H1 (cell line): ENCODE measurements around the gene VPS72. TPM values are rescaled to one million over a fixed set of nuclear protein-coding genes. Genes with fewer than 3 reads are reported as not detected.

Experiments
- CTCF ChIA-PET: fragments of 300-600 bp; sonication (Branson Sonifier 250); formaldehyde crosslinking; loops from one replicate; lab custom pipeline; 2021; ENCODE audit not compliant: partially characterized antibody; lab: Charles Lee
- POLR2A ChIA-PET: fragments of 300-600 bp; sonication (Branson Sonifier 250); formaldehyde crosslinking; loops from one replicate; lab custom pipeline; 2021; ENCODE audit warnings: inconsistent platforms; ENCODE audit not compliant: partially characterized antibody; lab: Charles Lee
- DNase-seq, 2 experiments: peaks; one replicate each; pipeline versions ENCODE4 v3.0.0 to v3.0.0-alpha.2; 2010 to 2022; ENCODE audit warnings: low spot score in 2 of 2, low read depth in 1 of 2, mixed read lengths in 1 of 2
- FAIRE-seq: peaks from 2 replicates; lab custom pipeline; 2011; peaks lifted over from hg19 to GRCh38; lab: Jason Lieb, UNC
- H2AFZ ChIP-seq: 2 replicates; pipeline ENCODE4 v1.8.1; 2012; ENCODE audit warnings: low read length, inconsistent platforms
- H2AK5ac ChIP-seq: 2 replicates; pipeline ENCODE4 v1.6.1; 2013; ENCODE audit warnings: low read depth, low read length
- H2BK120ac ChIP-seq: replicated peaks from 2 replicates; pipeline ENCODE3; 2013; ENCODE audit warnings: low read depth, low read length, inconsistent platforms
- H2BK12ac ChIP-seq: 2 replicates; pipeline ENCODE4 v1.6.1; 2013; ENCODE audit warnings: low read depth, low read length
- H2BK15ac ChIP-seq: 2 replicates; pipeline ENCODE4 v1.6.1; 2013; ENCODE audit warnings: low read length
- H2BK20ac ChIP-seq: 2 replicates; pipeline ENCODE4 v1.6.1; 2013; ENCODE audit warnings: low read length
- H2BK5ac ChIP-seq: 2 replicates; pipeline ENCODE4 v1.6.1; 2013; ENCODE audit warnings: low read depth, low read length
- H3K14ac ChIP-seq: 2 replicates; pipeline ENCODE4 v1.6.1; 2013; ENCODE audit warnings: inconsistent platforms; ENCODE audit not compliant: insufficient read length
- H3K18ac ChIP-seq: 2 replicates; pipeline ENCODE4 v1.6.1; 2013; ENCODE audit warnings: low read length; ENCODE audit errors: extremely low read depth
- H3K23ac ChIP-seq: 2 replicates; pipeline ENCODE4 v1.6.1; 2013; ENCODE audit warnings: inconsistent platforms; ENCODE audit not compliant: insufficient read length
- H3K23me2 ChIP-seq: 2 replicates; pipeline ENCODE4 v1.6.1; 2013; ENCODE audit warnings: low read depth, low read length
- H3K27ac ChIP-seq: 2 replicates; pipeline ENCODE4 v1.6.1; 2011; ENCODE audit warnings: low read depth, low read length, inconsistent platforms
- H3K27me3 ChIP-seq, 4 experiments: replicated peaks in 1 of 4; 1 replicate in 1 of 4; 2 replicates in 3 of 4; pipeline versions ENCODE4 v1.6.1 to v1.8.1; 2011 to 2013; ENCODE audit warnings: low read length in 3 of 4, mild to moderate bottlenecking in 3 of 4, inconsistent platforms in 2 of 4, mixed read lengths in 2 of 4, moderate library complexity in 1 of 4; ENCODE audit not compliant: control insufficient read depth in 3 of 4, insufficient read depth in 3 of 4; ENCODE audit errors: extremely low read depth in 1 of 4
- H3K36me3 ChIP-seq, 4 experiments: 2 replicates each; pipeline versions ENCODE4 v1.6.1 to v1.8.1; 2011 to 2013; ENCODE audit warnings: mild to moderate bottlenecking in 4 of 4, low read length in 3 of 4, moderate library complexity in 2 of 4, control low read depth in 1 of 4, inconsistent platforms in 1 of 4; ENCODE audit not compliant: insufficient read depth in 4 of 4, control insufficient read depth in 2 of 4
- H3K4ac ChIP-seq: replicated peaks from 2 replicates; pipeline ENCODE3; 2013; ENCODE audit warnings: low read length, low read depth, mixed read lengths, inconsistent platforms; ENCODE audit not compliant: insufficient read length
- H3K4me1 ChIP-seq, 4 experiments: replicated peaks in 1 of 4; 1 replicate in 1 of 4; 2 replicates in 3 of 4; pipeline versions ENCODE4 v1.6.1 to v1.8.1; 2011 to 2013; ENCODE audit warnings: low read length in 3 of 4, inconsistent platforms in 2 of 4, mixed read lengths in 1 of 4; ENCODE audit not compliant: insufficient read depth in 4 of 4, control insufficient read depth in 3 of 4
- H3K4me2 ChIP-seq, 2 experiments: 2 replicates each; pipeline versions ENCODE4 v1.6.1 to v1.8.1; 2011 to 2013; ENCODE audit warnings: low read depth in 2 of 2, low read length in 2 of 2, control low read depth in 1 of 2, inconsistent platforms in 1 of 2, mild to moderate bottlenecking in 1 of 2; ENCODE audit not compliant: insufficient read depth in 1 of 2
- H3K4me3 ChIP-seq, 4 experiments: fragments of 200-600, 300-600 bp in 1 of 4; sonication (generic), shearing (Covaris generic), sonication (Bioruptor Twin) in 1 of 4; 2 replicates each; pipeline versions ENCODE4 v1.5.1 to v1.8.1; 2011 to 2016; ENCODE audit warnings: low read length in 4 of 4, low read depth in 3 of 4, control low read depth in 2 of 4, inconsistent platforms in 2 of 4, mild to moderate bottlenecking in 2 of 4, mixed read lengths in 1 of 4, moderate library complexity in 1 of 4; ENCODE audit not compliant: insufficient read depth in 2 of 4; ENCODE audit errors: extremely low read depth in 1 of 4
- H3K56ac ChIP-seq: replicated peaks from 2 replicates; pipeline ENCODE3; 2013; ENCODE audit warnings: low read depth, mild to moderate bottlenecking, mixed read lengths, low read length, inconsistent platforms; ENCODE audit not compliant: insufficient read length
- H3K79me1 ChIP-seq: 2 replicates; pipeline ENCODE4 v1.6.1; 2013; ENCODE audit warnings: low read depth, low read length, control low read depth
- H3K79me2 ChIP-seq, 2 experiments: 2 replicates each; pipeline versions ENCODE4 v1.6.1 to v1.8.1; 2012 to 2013; ENCODE audit warnings: low read length in 2 of 2, mild to moderate bottlenecking in 2 of 2, inconsistent platforms in 1 of 2; ENCODE audit not compliant: insufficient read depth in 2 of 2, control insufficient read depth in 1 of 2
- H3K9ac ChIP-seq, 4 experiments: replicated peaks in 1 of 4; 1 replicate in 1 of 4; 2 replicates in 3 of 4; pipeline versions ENCODE4 v1.6.1 to v1.8.1; 2011 to 2013; ENCODE audit warnings: low read depth in 3 of 4, low read length in 3 of 4, control low read depth in 2 of 4, mild to moderate bottlenecking in 2 of 4, moderate library complexity in 2 of 4, inconsistent platforms in 1 of 4; ENCODE audit errors: extremely low read depth in 1 of 4
- H3K9me3 ChIP-seq, 2 experiments: 2 replicates each; pipeline versions ENCODE4 v1.6.1 to v1.8.1; 2012 to 2013; ENCODE audit warnings: mild to moderate bottlenecking in 2 of 2, moderate library complexity in 2 of 2, control low read depth in 1 of 2, inconsistent platforms in 1 of 2, low read depth in 1 of 2, low read length in 1 of 2, mixed read lengths in 1 of 2; ENCODE audit not compliant: insufficient read depth in 2 of 2
- H4K20me1 ChIP-seq, 2 experiments: replicated peaks in 1 of 2; 2 replicates each; pipeline versions ENCODE3 to v1.8.1; 2011 to 2013; ENCODE audit warnings: inconsistent platforms in 2 of 2, low read length in 2 of 2, mild to moderate bottlenecking in 1 of 2; ENCODE audit not compliant: insufficient read depth in 2 of 2, control insufficient read depth in 1 of 2
- H4K5ac ChIP-seq: 2 replicates; pipeline ENCODE4 v1.6.1; 2013; ENCODE audit warnings: low read length, low read depth, mixed read lengths, inconsistent platforms; ENCODE audit not compliant: insufficient read length
- H4K8ac ChIP-seq: 2 replicates; pipeline ENCODE4 v1.8.0; 2013; ENCODE audit warnings: mild to moderate bottlenecking, moderate library complexity, low read length, inconsistent platforms; ENCODE audit not compliant: insufficient read depth; ENCODE audit errors: extremely low read depth
- H4K91ac ChIP-seq: replicated peaks from 2 replicates; pipeline ENCODE3; 2013; ENCODE audit warnings: low read length, mixed read lengths, inconsistent platforms; ENCODE audit not compliant: insufficient read length
- ATF3 ChIP-seq: IDR thresholded peaks from 2 replicates; pipeline ENCODE4 v1.6.1; 2011; ENCODE audit warnings: low read depth, mild to moderate bottlenecking, low read length; ENCODE audit not compliant: insufficient read depth
- BACH1 ChIP-seq: IDR thresholded peaks from 2 replicates; pipeline ENCODE4 v1.6.1; 2012; ENCODE audit warnings: low read length, improper control_type of control experiment
- E2F6 ChIP-seq: IDR thresholded peaks from 2 replicates; pipeline ENCODE4 v1.6.1; 2012; ENCODE audit warnings: inconsistent platforms
- JUN ChIP-seq: IDR thresholded peaks from 2 replicates; pipeline ENCODE4 v1.6.1; 2011; ENCODE audit warnings: low read depth, mild to moderate bottlenecking, improper control_type of control experiment, low read length
- KDM4A ChIP-seq: IDR thresholded peaks from one replicate; pipeline ENCODE4 v1.7.1; 2012; ENCODE audit warnings: low read depth, mild to moderate bottlenecking, moderate library complexity, low read length, inconsistent platforms; ENCODE audit not compliant: severe bottlenecking
- KDM5A ChIP-seq: fragments of 200-600 bp; IDR thresholded peaks from 2 replicates; pipeline ENCODE4 v1.7.1; 2012; ENCODE audit warnings: mild to moderate bottlenecking, low read length, inconsistent platforms, mixed read lengths
- NRF1 ChIP-seq: IDR thresholded peaks from 2 replicates; pipeline ENCODE4 v1.6.1; 2011; ENCODE audit warnings: mild to moderate bottlenecking, low read depth, low read length, improper control_type of control experiment
- RBBP5 ChIP-seq: IDR thresholded peaks from 2 replicates; pipeline ENCODE4 v1.7.1; 2012; ENCODE audit warnings: low read depth, mild to moderate bottlenecking, inconsistent platforms, low read length, moderate library complexity, borderline replicate concordance
- SP1 ChIP-seq: IDR thresholded peaks from 2 replicates; pipeline ENCODE4 v1.6.1; 2011; ENCODE audit warnings: low read depth, low read length
- TBP ChIP-seq: IDR thresholded peaks from 2 replicates; pipeline ENCODE4 v1.6.1; 2011; ENCODE audit warnings: low read depth, low read length, improper control_type of control experiment
- TCF12 ChIP-seq: IDR thresholded peaks from 2 replicates; pipeline ENCODE4 v1.6.1; 2011; ENCODE audit warnings: low read depth, mild to moderate bottlenecking, low read length
- WGBS, 2 experiments: shearing (Covaris generic) in 1 of 2; methylation state at CpG; one replicate each; pipeline versions ENCODE4 v1.1.6 to v1.1.7; 2013 to 2015; ENCODE audit warnings: low lambda C conversion rate in 2 of 2, mixed read lengths in 2 of 2, inconsistent platforms in 1 of 2, low coverage in 1 of 2, missing lambda C conversion rate in 1 of 2; ENCODE audit not compliant: insufficient replicate concordance in 2 of 2, insufficient coverage in 1 of 2, insufficient read length in 1 of 2; ENCODE audit errors: extremely low coverage in 1 of 2, missing lambda C conversion rate in 1 of 2; 5-methylcytosine and 5-hydroxymethylcytosine counted together
- polyA plus RNA-seq, 7 experiments: library from polyadenylated mRNA; depleted of rRNA in 3 of 7; stranded (reverse) in 5 of 7; unstranded in 2 of 7; fragments of >200 nt in 5 of 7; fragments of 200-250 nt in 2 of 7; gene quantifications; 1 replicate in 5 of 7; 2 replicates in 1 of 7; 4 replicates in 1 of 7; pipeline versions ENCODE4 v1.2.1 to v1.2.3, GENCODE V29; 2011 to 2013; ENCODE audit warnings: missing spikeins in 2 of 7, mixed read lengths in 2 of 7
- total RNA-seq: library from RNA; stranded (reverse); fragmentation: NEBNext Ultra II Directional; extraction: Animal tissue kit (Norgen Biotek cat#: 25700); gene quantifications from 2 replicates; pipeline ENCODE4 v1.2.1, GENCODE V29; 2021

Gene VPS72
- total and polyA plus RNA-seq, 2 of the 8 experiments (the other 6 are each of a cell fraction or from before 2014, with no cell fraction given) = 86.6 to 121 TPM

DNA sequence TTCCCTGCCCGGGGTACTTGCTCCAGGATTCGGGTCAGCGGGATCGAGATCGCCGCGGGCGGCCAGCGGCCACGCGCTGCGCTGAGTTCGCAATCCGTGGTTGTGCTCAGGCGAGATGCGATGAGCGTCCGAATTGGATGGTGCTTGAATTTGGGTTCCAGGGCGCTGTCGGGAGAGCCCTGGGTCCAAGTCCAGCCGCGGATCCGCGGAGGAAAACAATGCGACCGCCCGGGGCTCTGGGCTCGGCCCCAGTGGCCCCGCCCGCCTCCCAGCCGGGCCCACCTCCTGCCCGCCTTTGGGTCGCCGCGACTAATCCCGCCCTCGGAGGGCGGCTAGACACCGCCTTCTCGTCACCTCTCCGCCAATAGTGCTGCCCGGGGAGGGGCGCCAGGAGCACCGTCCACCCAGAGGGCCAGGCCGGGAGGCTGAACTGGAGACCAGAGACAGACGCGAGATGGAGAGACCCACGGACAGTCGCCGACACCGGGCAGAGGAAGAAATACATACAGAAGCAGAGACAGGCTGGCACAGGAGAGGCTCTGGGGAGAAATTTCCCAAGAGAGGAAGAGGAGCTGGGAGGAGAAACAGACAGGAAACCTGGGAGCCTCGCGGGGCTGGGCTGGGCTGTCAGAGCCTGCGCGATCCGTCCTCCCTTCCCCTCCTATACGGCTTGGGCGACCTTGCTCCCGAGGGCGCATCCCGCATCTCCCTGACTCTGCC, 43.4 kb downstream of the VPS72 start, which contains the start of gene SEMA6C:
Gene SEMA6C, minus strand, starts transcription at position 220 of the 720 bp plus-strand sequence. CDS start 4,010 bp downstream, outside the sequence.
- ChIA-PET POLR2A (interaction anchor here (1.0 to 10.7 kb wide), 4 partner anchors 10 to 98 kb away, joined by 3 to 124 read pairs (median 4); partner anchors contain the start of gene TNFAIP8L2), CTCF (interaction anchor here (0.7 to 1.6 kb wide), 7 partner anchors 9 to 119 kb away, joined by 3 to 5 read pairs (median 3); partner anchors contain the start of genes GABPB2 and TNFAIP8L2)
- H3K56ac ChIP-seq = no peak within 1 kb of the TSS
- H2AFZ ChIP-seq = peak within 1 kb of the TSS; percentile 91
- H4K5ac ChIP-seq = no peak within 1 kb of the TSS
- peak within 1 kb of the TSS; percentile 81 to 88 (median 85) for H3K4me3 ChIP-seq
- no peak within 1 kb of the TSS for H3K23ac ChIP-seq
- H3K9me3 ChIP-seq = no peaks in the 10 kb centered on the region
- 0 out of 2 replicates have a peak within 1 kb of the TSS, but pooled peaks have one; percentile 49 for H2BK15ac ChIP-seq
- H2AK5ac ChIP-seq = no peak within 1 kb of the TSS
- H3K9ac ChIP-seq = peak within 1 kb of the TSS; percentile 46 to 63 (median 56)
- peaks cover 5% of the 10 kb centered on the region; the same call in 1 of the 2 replicates for H3K79me1 ChIP-seq
- no peaks in the 10 kb centered on the region for H3K36me3 ChIP-seq
- peak within 1 kb of the TSS; percentile 98 to 100 for H3K4me2 ChIP-seq
- WGBS, 2 experiments = 2% methylated on average over 47 of the region's 61 CpGs; no CpG with 5 or more reads in 1 of the 2 experiments
- no peak within 1 kb of the TSS; the same call in 1 of the 2 replicates for H2BK12ac ChIP-seq
- H3K23me2 ChIP-seq = peaks cover 16% of the 10 kb centered on the region
- peak within 1 kb of the TSS; percentile 66 for H4K91ac ChIP-seq
- DNase-seq (peak in 1 of 2 experiments; percentile 90), FAIRE-seq (no peak)
- H2BK120ac ChIP-seq = no peak within 1 kb of the TSS
- no peaks in the 10 kb centered on the region for H4K20me1 ChIP-seq
- peaks cover 15 to 31% (median 21%) of the 10 kb centered on the region in 4 experiments for H3K4me1 ChIP-seq
- H3K79me2 ChIP-seq = no peaks in the 10 kb centered on the region
- H3K18ac ChIP-seq = peak within 1 kb of the TSS; percentile 85
- no peak within 1 kb of the TSS for H2BK20ac ChIP-seq
- peak within 1 kb of the TSS; percentile 72 for H3K4ac ChIP-seq
- no peak within 1 kb of the TSS for H3K14ac ChIP-seq
- H3K27ac ChIP-seq = no peak within 1 kb of the TSS
- peaks cover 0 to 17% (median 8%) of the 10 kb centered on the region in 4 experiments; a peak in 5 of 7 replicates for H3K27me3 ChIP-seq
- no peak within 1 kb of the TSS for H2BK5ac ChIP-seq
- peak within 1 kb of the TSS; percentile 36; the same call in 1 of the 2 replicates for H4K8ac ChIP-seq
- TF ChIP-seq TBP (0 out of 2 replicates have a peak, but pooled peaks have one; percentile 23), BACH1 (no peak), JUN (no peak), E2F6 (peak; percentile 27), ATF3 (no peak), KDM5A (no peak), TCF12 (no peak), NRF1 (no peak), KDM4A (no peak), SP1 (peak; percentile 41; the same call in 1 of the 2 replicates), RBBP5 (no peak; the same call in 1 of the 2 replicates)
